NCI-H748 (cell line): ENCODE measurements around the gene CMTM8.
A peak's percentile ranks its signal among the peaks of the same experiment; 100 is the strongest.
"Not testable (repeated sequence)": the region's sequence is repeated elsewhere in the genome, so short reads cannot be mapped to it uniquely, and the experiment has no call there.

Source experiments
- DNase-seq: peaks from one replicate; lab custom pipeline; 2025; ENCODE audit not compliant: unreplicated experiment; lab: John Stamatoyannopoulos, UW

The CMTM8 gene

DNA sequence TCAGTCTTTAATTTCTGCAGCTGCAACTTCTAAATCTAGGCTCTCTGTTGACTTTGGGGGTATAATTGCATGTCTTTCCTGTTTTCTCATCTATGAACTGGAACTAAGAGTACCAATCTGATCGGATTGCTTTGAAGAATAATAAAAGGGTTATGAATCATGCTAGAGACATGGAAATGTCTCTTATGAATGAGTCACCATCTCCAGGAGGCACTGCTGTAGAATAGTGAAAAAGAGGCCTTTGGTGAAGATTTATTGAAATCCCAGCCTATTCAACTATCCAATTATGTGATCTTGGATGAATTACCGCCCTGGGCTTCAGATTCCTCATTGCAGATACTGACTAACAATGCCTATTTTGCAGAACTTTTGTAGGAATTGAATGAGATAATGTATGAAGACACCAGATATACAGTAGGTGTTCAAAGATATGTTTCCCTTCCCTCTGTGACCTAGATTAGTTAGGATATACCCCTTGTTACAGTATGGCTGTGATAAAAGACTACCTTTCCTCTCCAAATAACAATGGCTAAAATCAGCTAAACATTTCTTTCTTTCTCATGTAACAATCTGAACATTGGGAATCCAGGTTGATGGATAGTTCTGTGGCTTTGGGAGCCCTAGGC, 11.5 kb upstream of the CMTM8 start:
- peak; percentile 6 for DNase-seq

DNA sequence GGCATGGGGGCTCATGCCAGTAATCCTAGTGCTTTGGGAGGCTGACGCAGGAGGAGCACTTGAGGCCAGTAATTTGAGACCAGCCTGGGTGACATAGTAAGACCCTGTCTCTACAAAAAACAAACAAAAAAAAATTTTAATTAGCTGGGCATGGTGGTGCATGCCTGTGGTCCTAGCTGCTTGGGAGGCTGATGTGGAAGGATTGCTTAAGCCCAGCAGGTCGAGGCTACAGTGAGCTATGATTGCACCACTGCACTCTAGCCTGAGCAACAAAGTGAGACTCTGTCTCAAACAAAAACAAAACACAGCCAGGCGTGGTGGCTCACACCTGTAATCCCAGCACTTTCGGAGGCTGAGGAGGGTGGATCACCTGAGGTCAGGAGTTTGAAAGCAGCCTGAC, 9.7 kb upstream of the CMTM8 start:
- not testable (repeated sequence) for DNase-seq

DNA sequence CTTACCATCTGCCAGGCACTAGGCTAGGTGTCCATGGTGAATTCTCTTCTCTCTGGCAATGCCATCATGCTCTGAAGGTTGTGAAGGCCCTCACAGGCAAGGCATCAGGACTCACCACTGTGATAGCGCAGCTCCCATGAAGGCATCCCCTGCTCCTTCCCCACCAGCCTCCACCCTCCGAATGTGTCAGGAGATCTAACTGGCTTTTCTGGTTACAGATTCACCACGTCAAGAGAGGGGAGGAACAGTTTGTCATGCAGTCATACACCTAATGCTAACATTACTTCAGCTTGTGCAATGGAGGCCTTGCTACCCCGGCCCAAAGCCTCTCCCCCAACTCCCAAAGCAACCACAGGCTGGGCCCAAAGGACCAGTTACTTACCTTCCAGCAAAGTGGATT, 8.9 kb upstream of the CMTM8 start:
- DNase-seq: no peak

DNA sequence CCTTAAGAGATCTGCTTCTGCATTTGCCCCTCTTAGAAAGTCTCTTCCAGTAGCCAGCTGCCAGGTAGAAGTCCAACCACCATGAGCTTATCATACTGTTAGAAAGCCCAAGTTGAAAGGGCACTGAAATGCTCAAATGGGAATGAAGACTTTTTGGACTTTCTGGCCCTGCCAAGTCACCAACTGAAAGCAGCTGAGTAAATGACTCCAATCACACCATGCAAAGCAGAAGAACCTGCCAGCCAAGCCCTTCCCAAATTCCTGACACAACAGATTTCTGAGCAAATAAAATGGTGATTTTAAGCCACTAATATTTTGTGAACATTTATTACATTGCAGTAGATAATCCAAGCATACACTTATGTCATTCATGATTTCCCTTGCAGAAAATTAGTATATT, 2.1 kb upstream of the CMTM8 start:
- no peak for DNase-seq

DNA sequence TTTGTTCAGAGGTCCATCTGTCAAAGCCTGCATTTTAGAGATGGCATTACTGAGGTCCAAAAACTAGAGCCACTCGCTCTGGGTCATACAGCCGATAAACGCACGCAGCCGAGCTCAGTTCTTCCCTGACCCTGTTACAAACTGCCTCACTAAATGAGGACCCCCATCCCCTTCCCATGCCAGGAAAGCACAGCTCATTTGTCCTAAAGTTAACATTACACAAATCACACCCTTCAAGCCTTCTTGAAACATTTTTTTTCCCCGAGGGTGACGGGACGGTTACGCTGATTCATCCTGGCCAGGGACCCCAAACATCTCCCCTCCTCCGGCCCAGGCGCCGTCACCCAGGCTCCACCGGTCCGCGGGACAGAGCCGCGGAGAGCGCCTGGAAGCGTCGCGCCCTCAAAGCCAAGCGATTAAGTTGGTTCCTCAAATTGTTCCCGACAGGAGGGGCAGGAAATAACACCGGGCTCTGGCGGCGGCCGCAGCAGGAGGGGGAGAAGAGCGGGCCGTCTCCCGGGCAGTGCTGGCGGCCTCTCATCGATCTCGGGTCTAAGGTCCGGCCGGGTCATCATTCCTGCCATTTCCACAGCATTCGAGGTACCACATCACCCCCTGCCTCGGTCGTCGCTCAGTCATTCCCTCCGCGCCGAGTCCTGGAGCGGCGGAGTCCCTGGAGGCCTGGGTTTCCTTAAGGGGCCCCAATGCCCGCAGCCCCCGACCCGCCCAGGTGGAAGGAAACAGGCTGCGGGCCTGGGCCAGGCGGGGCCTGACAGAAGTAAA, 619 bp upstream of the CMTM8 start:
- DNase-seq: peak; percentile 54

DNA sequence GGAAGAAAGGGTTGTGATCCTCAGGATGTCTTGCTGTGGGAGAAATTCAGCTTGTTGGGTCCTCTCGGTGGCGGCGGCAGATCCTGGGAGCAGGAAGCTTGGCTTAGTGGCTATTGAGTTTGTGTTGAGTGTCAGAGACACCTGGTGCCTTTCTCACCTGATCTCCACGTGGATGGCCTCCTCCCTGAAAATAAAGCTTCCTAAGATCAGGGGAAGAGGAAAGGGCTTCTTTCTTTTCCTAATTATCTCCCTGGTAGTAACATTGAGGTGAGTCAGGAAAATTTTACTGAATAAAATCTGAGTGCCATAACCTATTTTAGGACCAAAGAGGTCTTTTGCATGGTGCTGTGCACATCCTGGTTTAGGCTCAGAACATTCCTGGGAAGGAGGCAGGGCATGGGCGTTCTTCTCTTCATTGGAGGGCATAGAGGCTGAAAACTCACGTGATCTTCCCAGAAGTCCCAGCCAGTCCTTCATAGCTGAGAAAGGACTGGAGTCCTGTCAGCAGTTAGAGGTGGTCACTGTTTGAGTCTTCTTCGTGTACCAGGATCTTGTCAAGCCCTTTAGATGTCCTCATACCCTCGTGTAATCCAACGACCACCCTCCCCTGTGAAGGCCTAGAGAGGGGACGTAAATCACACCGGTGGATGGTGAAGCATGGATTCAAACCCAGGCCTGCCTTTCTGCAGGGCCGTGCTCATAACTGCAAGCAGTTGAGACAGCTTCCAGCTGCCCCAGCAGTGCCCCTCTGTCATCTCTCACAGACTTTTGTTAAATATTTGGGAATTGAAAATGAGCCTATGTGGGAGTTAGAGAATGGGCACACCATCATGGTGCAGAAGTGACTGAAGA, 1.1 kb downstream of the CMTM8 start:
- DNase-seq: peak; percentile 55

DNA sequence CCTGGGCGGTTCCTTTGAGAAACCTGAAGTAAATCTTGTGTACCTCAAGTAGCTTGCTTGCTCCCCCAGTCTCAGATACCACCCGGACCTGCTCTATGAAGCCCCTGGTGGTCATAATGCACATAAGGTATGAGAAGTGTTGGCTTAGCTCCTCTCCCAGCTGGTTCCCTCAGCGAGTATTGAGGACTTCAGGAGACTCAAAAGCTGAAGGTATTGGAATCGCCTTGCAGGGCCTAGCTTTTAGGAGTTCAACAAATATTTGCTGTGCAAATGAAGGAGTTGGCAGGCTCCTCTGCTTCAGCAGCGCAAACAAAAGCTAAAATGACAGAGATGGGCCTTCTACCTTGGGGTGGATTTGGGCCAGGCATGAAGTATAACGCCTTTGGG, 1.7 kb downstream of the CMTM8 start:
- DNase-seq: peak; percentile 77

DNA sequence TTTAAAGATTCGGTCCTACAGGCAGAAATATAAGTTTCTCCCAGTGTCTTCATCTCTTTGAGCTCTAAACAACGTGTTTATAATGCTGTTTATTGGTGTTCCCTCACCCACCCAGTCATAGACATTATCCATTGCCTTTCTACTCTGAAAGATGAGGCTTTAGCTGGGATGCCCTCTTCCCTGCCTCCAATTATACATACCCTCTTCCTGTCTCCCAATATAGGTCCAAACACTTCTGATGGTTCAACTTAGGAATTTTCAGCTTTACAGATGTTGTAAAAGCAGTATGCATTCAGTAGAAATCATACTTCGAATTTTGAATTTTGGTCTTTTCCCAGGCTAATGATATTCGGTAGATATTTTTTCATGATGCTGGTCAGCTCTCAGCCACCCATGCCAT, 2.6 kb downstream of the CMTM8 start:
- no peak for DNase-seq

DNA sequence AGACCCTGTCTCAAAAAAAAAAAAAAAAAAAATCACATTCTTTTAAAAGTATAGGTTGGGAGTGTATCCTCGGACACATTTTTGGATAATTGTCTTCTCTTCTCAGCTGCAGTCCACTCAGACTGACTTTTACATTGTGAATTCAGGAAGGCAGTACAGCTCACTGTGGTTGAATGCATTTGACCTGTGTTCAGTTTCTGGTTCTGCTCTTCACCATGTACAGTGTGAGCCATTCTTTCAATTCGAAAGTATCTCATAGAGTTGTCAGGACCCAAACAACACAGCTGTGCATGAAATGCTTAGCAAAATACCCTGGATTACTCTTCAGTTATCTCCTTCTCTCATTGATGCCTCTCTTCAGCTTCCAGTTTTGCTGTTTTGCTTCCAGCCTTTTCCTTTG, 5.0 kb downstream of the CMTM8 start:
- no peak for DNase-seq

DNA sequence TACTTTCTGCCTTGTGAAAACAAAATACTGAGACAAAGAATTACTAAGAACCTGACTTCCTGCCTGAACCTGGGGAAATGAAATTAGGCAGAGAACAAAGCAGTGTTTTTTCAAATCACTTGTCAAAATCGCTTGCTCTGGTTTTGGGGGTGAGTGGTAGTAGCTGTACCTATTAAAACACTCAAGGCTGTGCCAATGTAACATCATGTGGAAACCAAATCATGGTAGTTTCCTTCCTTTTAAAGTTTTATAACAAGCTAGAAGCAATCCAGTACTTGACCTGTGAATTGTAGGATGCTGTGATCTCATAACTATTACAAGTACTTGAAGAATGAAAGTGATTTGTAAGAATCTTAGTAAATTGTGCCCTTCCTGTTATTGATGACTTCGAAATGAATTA, 6.7 kb downstream of the CMTM8 start:
- DNase-seq: no peak

DNA sequence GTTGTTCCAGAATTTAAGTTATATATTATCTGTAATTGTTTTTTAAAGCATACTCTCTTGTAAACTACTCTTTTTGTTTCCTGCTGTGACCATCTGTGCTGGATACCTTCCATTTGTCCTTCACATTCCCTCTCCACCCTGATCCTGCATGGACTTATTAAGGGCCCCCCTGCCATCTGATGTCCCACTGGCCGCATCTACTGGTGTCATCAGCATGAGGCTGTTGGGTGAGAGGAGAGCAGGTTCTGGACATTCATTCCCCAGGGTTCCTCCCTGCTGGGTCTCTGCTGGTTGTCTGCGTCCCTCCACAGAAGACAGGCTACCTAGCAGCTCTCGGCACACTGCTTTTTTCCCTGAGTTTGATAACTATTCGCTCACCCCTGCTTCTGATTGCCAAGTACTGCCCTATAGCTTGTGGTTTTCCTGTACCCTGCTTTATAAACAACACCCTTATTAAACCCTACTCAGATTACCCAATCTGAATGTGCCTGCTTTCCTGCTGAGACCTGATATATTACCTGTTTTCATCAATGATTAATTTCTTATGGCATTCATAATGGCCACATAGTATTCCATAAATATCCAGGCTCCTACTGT, 7.7 kb downstream of the CMTM8 start:
- DNase-seq: no peak

DNA sequence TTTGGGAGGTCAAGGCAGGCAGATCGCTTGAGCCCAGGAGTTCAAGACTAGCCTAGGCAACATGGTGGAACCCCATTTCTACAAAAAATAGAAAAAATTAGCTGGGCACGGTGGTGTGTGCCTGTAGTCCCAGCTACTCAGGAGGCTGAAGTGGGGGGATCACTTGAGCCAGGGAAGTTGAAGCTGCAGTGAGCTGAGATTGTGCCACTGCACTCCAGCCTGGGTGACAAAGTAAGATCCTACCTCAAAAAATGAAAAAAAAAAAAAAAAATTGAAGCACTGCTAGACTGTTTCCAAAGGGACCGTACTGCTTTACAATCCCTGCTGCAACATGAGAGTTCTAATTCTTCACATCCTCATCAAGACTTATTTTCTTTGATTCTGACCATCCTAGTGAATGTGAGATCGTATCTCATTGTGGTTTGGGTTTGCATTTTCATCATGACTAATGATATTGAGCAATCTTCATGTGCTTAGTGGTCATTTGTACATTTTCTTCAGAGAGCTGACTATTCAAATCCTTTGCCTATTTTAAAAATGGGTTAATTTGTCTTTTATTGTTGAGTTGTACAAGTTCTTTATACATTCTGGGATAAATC, 10.8 kb downstream of the CMTM8 start:
- DNase-seq: no peak

DNA sequence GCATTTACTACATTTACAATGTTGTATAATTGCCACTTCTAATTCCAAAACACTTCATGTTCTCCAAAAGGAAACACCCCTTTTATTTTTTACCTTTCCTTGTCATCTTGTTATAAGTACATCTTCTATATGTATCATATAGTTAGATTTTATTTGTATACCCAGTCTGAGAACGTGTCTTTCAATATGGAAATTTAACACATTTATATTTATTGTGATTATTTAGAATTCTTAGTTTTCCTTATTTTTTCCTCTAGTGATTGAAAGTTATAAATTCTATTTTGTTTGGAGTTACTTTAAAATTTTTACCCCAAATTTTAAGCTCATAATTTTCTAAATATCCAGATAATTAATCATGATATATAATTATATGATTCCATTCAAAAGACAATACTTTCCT, 15.8 kb downstream of the CMTM8 start:
- DNase-seq: no peak

DNA sequence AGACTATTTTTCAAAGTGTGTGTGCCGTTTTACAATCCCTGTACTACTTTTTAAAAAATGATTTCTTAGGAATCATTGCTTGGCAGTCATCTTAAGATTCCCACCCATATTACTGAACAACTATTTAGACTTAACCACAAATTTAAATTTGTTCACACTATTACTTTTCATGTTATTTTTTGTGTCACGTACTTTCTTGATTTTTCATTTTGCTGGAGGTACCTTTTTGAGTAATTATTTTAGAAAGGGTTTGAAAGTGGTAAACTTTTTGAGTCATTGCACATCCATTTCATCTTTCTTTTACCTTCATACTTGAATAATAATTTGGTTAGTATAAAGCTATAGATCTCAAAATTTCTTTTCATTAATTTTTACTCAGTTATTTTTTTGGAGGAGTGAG, 16.9 kb downstream of the CMTM8 start:
- no peak for DNase-seq

DNA sequence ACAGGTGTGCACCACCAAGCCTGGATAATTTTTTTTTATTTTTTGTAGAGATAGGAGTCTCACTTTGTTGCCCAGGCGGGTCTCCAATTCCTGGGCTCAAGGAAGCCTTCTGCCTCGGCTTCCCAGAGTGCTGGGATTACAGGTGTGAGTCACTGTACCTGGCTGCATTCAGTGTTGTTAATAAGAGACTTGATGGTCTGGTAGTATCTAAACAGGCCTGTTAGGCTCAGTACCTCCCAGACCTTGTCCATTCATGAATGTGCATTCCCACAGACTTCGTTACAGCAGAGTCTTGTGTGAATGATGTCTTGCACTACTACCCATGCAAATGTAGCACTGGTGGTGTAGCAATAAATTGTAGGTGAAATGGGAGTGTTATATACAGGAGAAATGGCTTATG, 17.7 kb downstream of the CMTM8 start:
- DNase-seq: no peak

DNA sequence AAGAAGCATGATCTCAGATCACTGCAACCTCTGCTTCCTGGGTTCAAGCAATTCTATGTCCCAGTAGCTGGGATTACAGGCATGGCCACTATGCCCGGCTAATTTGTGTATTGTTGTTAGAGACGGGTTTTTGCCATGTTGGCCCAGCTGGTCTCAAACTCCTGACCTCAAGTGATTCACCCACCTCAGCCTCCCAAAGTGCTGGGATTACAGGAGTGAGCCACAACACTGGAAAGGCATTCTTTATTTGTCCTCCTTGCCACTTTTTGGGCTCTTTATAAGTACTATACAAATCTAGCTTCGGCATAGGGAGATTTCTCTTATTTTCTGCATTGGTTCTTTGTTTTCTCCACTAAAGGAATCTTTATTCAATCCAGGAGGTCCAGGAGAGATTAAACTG, 18.6 kb downstream of the CMTM8 start:
- DNase-seq: no peak

DNA sequence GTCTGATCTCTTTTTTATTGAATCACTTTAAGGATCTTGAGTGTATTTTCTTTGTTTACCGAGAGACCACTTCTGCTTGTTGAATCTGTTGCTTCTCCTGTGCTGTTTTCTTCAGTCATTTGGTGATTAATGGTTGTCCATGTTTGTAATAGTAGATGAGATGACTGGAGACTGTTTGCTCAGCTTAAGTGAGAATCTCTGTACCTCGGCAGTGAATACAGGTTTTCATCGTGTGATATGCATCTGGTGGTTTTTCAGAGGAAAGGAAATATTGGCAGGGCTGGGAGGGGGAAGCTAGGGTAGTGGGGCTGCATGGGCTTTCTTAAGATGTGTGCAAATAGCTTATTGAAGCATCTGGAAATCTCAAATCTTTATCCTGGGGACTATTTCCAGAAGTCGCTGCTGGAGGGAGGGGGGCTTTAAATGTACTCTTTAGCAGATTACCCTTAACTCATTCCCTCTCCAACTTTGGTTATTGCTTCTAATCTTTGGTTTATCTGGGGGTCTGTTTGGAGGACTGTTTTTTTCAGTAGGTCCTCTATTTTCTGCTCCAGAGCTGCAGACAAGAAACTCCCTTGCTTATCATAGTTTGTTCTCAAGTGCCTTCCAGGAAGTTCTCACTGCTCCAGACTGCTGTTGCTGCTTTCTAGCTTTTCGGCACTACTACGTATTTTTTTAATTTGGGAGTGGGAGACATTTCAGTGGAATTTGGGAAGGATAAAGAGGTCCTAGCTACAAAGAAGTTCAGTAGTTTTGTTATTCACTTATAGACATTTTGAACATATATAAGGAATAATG, 19.4 kb downstream of the CMTM8 start:
- peak; percentile 75 for DNase-seq

DNA sequence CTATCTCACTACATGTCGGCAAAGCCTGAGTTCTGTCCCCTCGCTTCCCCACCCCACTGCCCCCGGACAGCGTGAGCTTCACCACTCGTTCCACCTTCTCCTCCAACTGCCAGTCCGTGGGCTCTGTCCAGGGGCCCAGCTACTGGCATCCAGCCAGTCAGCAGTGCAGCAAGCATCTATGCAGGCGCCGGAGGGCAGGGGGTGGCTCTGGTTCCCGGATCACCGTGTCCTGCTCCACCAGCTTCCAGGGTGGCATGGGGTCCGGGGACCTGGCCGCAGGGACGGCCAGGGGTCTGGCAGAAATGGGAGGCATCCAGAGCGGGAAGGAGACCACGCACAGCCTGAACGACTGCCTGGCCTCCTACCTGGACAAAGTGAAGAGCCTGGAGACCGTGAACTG, 20.4 kb downstream of the CMTM8 start:
- DNase-seq: no peak

DNA sequence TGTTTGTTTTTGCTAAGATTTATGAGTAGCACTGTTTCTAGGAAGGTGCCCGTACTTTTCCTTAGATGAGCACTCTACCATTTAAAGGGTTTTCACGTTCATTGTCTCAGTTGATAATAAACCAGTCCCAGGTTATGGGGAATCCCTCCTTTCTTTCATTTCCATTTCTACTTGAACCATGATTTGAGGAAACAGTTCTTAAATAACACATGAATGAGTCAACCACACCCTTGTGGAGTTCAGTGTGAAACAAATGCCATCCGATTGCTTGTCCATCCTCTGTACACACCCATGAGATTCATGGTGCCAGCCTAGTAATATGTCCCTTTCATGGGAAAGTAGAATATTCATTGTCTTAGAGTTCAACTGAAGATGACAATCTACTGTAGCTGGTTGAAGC, 23.1 kb downstream of the CMTM8 start:
- DNase-seq: no peak

DNA sequence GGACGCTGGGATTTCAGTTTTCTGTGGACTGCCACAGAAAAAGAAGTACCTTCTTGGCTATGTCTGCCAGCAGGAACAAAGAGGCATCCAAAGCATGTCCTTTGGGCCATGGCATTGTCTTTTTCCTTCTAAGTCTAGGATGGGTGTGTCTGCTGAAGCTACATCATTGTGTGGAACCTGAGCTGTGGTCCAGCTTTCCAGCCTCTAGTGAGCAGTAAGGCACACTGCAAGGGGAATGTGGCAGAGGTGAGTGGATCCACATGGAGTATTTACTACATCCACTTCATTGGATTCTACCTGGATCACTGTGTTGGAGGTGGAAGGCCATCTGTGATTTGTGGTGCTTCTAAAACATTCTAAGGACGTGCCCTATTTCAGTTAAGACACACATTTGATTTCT, 23.7 kb downstream of the CMTM8 start:
- no peak for DNase-seq
